ENCODE measurements around the gene ASAP2.
A peak's percentile ranks its signal among the peaks of the same experiment; 100 is the strongest.

The ASAP2 gene

GRCh38 chr2:9416962-9417316 lies 210.3 kb downstream of the ASAP2 start:
- H3K4me3 ChIP-seq (ENCODE audit: low read length), result no peak overlapping the region
- DNase-seq (ENCODE audit: low read depth), result no peak
- TF ChIP-seq CTCF (IDR thresholded peaks at IDR 0.05; ENCODE audit: insufficient read depth, low read depth, low read length, missing control alignments), result no peak

- no peak for TF ChIP-seq CTCF (IDR thresholded peaks at IDR 0.05; ENCODE audit: insufficient read depth, low read depth, low read length, missing control alignments)
- no peak for DNase-seq (ENCODE audit: low read depth)
- H3K4me3 ChIP-seq (ENCODE audit: low read length), result no peak overlapping the region
Measured at GRCh38 chr2:9417725-9418124, 211.1 kb downstream of the ASAP2 start.

- no peak for DNase-seq (ENCODE audit: low read depth)
- H3K4me3 ChIP-seq (ENCODE audit: low read length), result no peak overlapping the region
- no peak for TF ChIP-seq CTCF (IDR thresholded peaks at IDR 0.05; ENCODE audit: insufficient read depth, low read depth, low read length, missing control alignments)
Measured at GRCh38 chr2:9418746-9419145, 212.1 kb downstream of the ASAP2 start.

- no peak for TF ChIP-seq CTCF (IDR thresholded peaks at IDR 0.05; ENCODE audit: insufficient read depth, low read depth, low read length, missing control alignments)
- no peak for DNase-seq (ENCODE audit: low read depth)
Measured at GRCh38 chr2:9419541-9419940, 212.9 kb downstream of the ASAP2 start.

GRCh38 chr2:9420495-9420894 lies 213.9 kb downstream of the ASAP2 start:
- TF ChIP-seq CTCF (IDR thresholded peaks at IDR 0.05; ENCODE audit: insufficient read depth, low read depth, low read length, missing control alignments), result no peak
- H3K4me3 ChIP-seq (ENCODE audit: low read length), result no peak overlapping the region
- DNase-seq (ENCODE audit: low read depth), result no peak

More at GRCh38 chr2:9419541-9419940, 212.9 kb downstream of the ASAP2 start:
- no peak overlapping the region for H3K4me3 ChIP-seq (ENCODE audit: low read length)

GRCh38 chr2:9422321-9423099 lies 215.9 kb downstream of the ASAP2 start:
- DNase-seq (ENCODE audit: low read depth), result peak; percentile 42
- H3K4me3 ChIP-seq (ENCODE audit: low read length), result peak overlapping the region; percentile 98
- TF ChIP-seq CTCF (IDR thresholded peaks at IDR 0.05; ENCODE audit: insufficient read depth, low read depth, low read length, missing control alignments), result no peak

Measured in epithelial cell of esophagus (primary cell).